GM12878 (cell line): ENCODE measurements around the gene GAB3. TPM values are rescaled to one million over a fixed set of nuclear protein-coding genes. Genes with fewer than 3 reads are reported as not detected.

Experiments
- ATAC-seq: fragments of 200-7000 bp; cut with Tn5 transposase; 3 replicates; pipeline ENCODE4 v1.9.1; 2020; ENCODE audit warnings: mild to moderate bottlenecking, moderate library complexity
- BruUV-seq: library from RNA; stranded (reverse); fragments of 400-500 nt; replicated peaks from 2 replicates; lab custom pipeline; 2021; lab: Mats Ljungman, UMichigan
- CTCF ChIA-PET: fragments of 300-600 bp; sonication (Branson Sonifier 250); formaldehyde crosslinking; extraction: SDS; loops from one replicate; lab custom pipeline; 2021; ENCODE audit warnings: inconsistent platforms; lab: Yijun Ruan, JAX
- POLR2A ChIA-PET: fragments of 350-600 bp; formaldehyde crosslinking; extraction: SDS; loops from one replicate; lab custom pipeline; 2021; ENCODE audit warnings: inconsistent platforms; lab: Charles Lee
- RAD21 ChIA-PET: fragments of 300-600 bp; sonication (Branson Sonifier 250); formaldehyde crosslinking; loops from one replicate; lab custom pipeline; 2023; ENCODE audit warnings: antibody characterized with exemption; ENCODE audit not compliant: unreplicated experiment; lab: Charles Lee
- SMC1A ChIA-PET: fragments of 300-600 bp; sonication (Branson Sonifier 250); formaldehyde crosslinking; loops from one replicate; lab custom pipeline; 2023; ENCODE audit not compliant: unreplicated experiment, uncharacterized antibody; lab: Charles Lee
- DNase-seq: peaks from one replicate; pipeline ENCODE4 v3.0.0-alpha.2; 2011; ENCODE audit warnings: low read depth, low spot score
- FAIRE-seq: peaks from 3 replicates; lab custom pipeline; 2011; peaks lifted over from hg19 to GRCh38; lab: Jason Lieb, UNC
- H2AFZ ChIP-seq: 2 replicates; pipeline ENCODE4 v1.6.0; 2011; ENCODE audit warnings: low read depth, low read length, control low read depth; ENCODE audit not compliant: control insufficient read depth
- H3K27ac ChIP-seq: 2 replicates; pipeline ENCODE4 v1.5.1; 2011; ENCODE audit warnings: control low read depth; ENCODE audit not compliant: control insufficient read depth, insufficient read depth
- H3K27me3 ChIP-seq, 2 experiments: replicated peaks in 1 of 2; 2 replicates each; pipeline versions ENCODE4 v1.6.0 to v1.6.1; 2011; ENCODE audit warnings: low read length in 1 of 2; ENCODE audit not compliant: control insufficient read depth in 2 of 2, insufficient read depth in 2 of 2
- H3K36me3 ChIP-seq, 2 experiments: 2 replicates each; pipeline ENCODE4 v1.5.1; 2011; ENCODE audit warnings: low read length in 1 of 2; ENCODE audit not compliant: control insufficient read depth in 2 of 2, insufficient read depth in 2 of 2
- H3K4me1 ChIP-seq: 2 replicates; pipeline ENCODE4 v1.6.1; 2011; ENCODE audit warnings: mild to moderate bottlenecking, low read length, moderate library complexity, mixed read lengths; ENCODE audit not compliant: control insufficient read depth, insufficient read depth
- H3K4me2 ChIP-seq: 2 replicates; pipeline ENCODE4 v1.6.0; 2011; ENCODE audit warnings: control low read depth; ENCODE audit not compliant: control insufficient read depth, insufficient read depth
- H3K4me3 ChIP-seq: fragments of 200-600 bp; sonication (generic); 2 replicates; pipeline ENCODE4 v1.5.1; 2016
- H3K79me2 ChIP-seq: 2 replicates; pipeline ENCODE4 v1.6.0; 2011; ENCODE audit warnings: low read length; ENCODE audit not compliant: control insufficient read depth, insufficient read depth
- H3K9ac ChIP-seq: 2 replicates; pipeline ENCODE4 v1.8.0; 2011; ENCODE audit warnings: low read length, control low read depth, mixed read lengths; ENCODE audit not compliant: control insufficient read depth, insufficient read depth
- H3K9me3 ChIP-seq: replicated peaks from 3 replicates; pipeline ENCODE4 v1.5.1; 2011; ENCODE audit warnings: mild to moderate bottlenecking, low read length; ENCODE audit not compliant: control insufficient read depth, insufficient read depth
- H4K20me1 ChIP-seq: 2 replicates; pipeline ENCODE4 v1.6.0; 2011; ENCODE audit not compliant: control insufficient read depth, insufficient read depth
- BACH1 ChIP-seq: fragments of 450-650 bp; IDR thresholded peaks from 2 replicates; pipeline ENCODE4 v1.6.1; 2017; ENCODE audit warnings: mild to moderate bottlenecking, borderline replicate concordance
- EZH2 ChIP-seq: IDR thresholded peaks from 2 replicates; pipeline ENCODE4 v1.6.1; 2012; ENCODE audit warnings: low read depth, mild to moderate bottlenecking, control low read depth, inconsistent platforms, low read length, borderline replicate concordance; ENCODE audit not compliant: control insufficient read depth
- GATAD2B ChIP-seq: fragments of 450-650 bp; conservative IDR thresholded peaks from 2 replicates; pipeline ENCODE4 v1.6.1; 2017; ENCODE audit warnings: low read depth, mild to moderate bottlenecking, moderate library complexity
- HDAC2 ChIP-seq: fragments of 200-600 bp; sonication (generic); IDR thresholded peaks from 2 replicates; pipeline ENCODE4 v1.6.1; 2017
- HDAC6 ChIP-seq: fragments of 200-600 bp; sonication (generic); IDR thresholded peaks from one replicate; pipeline ENCODE4 v1.8.0; 2017; ENCODE audit warnings: antibody characterized with exemption; ENCODE audit not compliant: unreplicated experiment
- IRF5 ChIP-seq: fragments of 450-650 bp; IDR thresholded peaks from 2 replicates; pipeline ENCODE4 v1.6.1; 2017; ENCODE audit warnings: borderline replicate concordance
- NR2F1 ChIP-seq: fragments of 450-650 bp; conservative IDR thresholded peaks from 2 replicates; pipeline ENCODE4 v1.6.1; 2017; ENCODE audit warnings: mild to moderate bottlenecking
- PKNOX1 ChIP-seq: fragments of 450-650 bp; IDR thresholded peaks from 2 replicates; pipeline ENCODE4 v1.6.1; 2016; ENCODE audit warnings: mild to moderate bottlenecking
- POLR2AphosphoS5 ChIP-seq: IDR thresholded peaks from 2 replicates; pipeline ENCODE4 v1.6.1; 2011; ENCODE audit warnings: mild to moderate bottlenecking, low read length, inconsistent platforms
- SMARCA5 ChIP-seq: fragments of 450-650 bp; IDR thresholded peaks from 2 replicates; pipeline ENCODE4 v1.6.1; 2017; ENCODE audit warnings: mild to moderate bottlenecking
- WGBS: methylation state at CpG from one replicate; pipeline ENCODE4 v1.1.6; 2016; ENCODE audit warnings: low lambda C conversion rate; ENCODE audit not compliant: insufficient replicate concordance, insufficient coverage; ENCODE audit errors: missing lambda C conversion rate; 5-methylcytosine and 5-hydroxymethylcytosine counted together
- in situ Hi-C: fragments of 300-500 bp; cut with MboI; formaldehyde crosslinking; loops from 9 replicates; pipeline ENCODE4 v1.14.3; 2018; ENCODE audit warnings: mixed read lengths
- intact Hi-C: fragments of 100-400 bp; cut with micrococcal nuclease; formaldehyde crosslinking; loops from one replicate; pipeline ENCODE4 v1.14.2; 2022; ENCODE audit not compliant: unreplicated experiment
- polyA plus RNA-seq, 11 experiments: library from polyadenylated mRNA; depleted of rRNA in 4 of 11; unstranded in 6 of 11; stranded (reverse) in 5 of 11; fragments of >200 nt; fragmentation: Nextera tagmentation in 4 of 11; fragmentation: Illumina TruSeq in 1 of 11; extraction: Ambion mirVana in 4 of 11; extraction: Trizol in 1 of 11; gene quantifications; 1 replicate in 1 of 11; 2 replicates in 10 of 11; pipeline versions ENCODE4 v1.2.1 to v1.2.3, GENCODE V29; 2011 to 2016; ENCODE audit warnings: inconsistent platforms in 2 of 11, missing spikeins in 2 of 11, low read depth in 1 of 11
- total RNA-seq, 4 experiments: library from RNA; depleted of rRNA in 3 of 4; stranded (reverse); fragments of >200 nt in 3 of 4; fragmentation: Illumina TruSeq in 1 of 4; extraction: Trizol in 1 of 4; gene quantifications; 2 replicates each; pipeline versions ENCODE4 v1.2.1 to v1.2.3, GENCODE V29; 2013 to 2021

GAB3 gene
- total and polyA plus RNA-seq, 10 of the 15 experiments (the other 5 are each of a cell fraction or from before 2014, with no cell fraction given): 0.10 to 2.0 (median 0.85) TPM

DNA sequence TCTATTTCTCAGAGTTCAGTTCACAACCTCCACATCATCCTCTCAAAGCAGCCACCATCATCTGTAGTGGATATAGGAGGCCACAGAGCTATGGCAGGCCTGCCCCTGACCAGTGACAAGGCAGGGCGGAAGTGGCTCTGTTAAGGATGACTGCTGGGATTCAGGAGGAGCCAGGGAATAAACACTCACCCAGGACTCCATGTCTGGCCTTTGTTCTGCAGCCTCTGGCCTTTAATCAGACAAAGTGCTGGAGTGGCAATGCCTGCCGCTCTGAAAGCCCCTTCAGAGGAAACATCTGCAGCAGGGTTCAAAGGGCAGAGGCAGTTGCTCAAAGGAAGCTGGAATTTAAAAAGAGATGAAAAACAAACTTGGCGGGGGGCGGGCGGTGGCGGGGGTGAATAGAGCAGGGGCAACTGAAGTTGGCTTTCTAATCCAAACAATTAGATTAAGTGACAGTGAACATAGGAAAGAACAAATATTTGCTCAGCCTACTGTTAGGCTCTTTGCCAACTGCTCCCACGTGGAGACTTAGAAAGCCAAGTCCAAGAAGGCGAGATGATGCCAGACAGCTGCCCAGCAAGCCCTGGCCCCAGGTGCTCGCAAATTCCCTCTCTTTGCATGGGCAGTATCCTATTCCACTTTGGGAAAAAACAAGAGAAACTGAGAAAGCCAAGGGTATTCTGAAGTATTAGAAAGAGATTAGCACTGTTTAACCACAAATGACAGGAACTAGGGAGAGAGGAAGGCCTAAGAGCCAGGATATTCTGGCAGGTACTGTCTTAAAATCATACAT lies 48.9 kb upstream of the GAB3 start:
- no peak for TF ChIP-seq NR2F1
- no peak for TF ChIP-seq EZH2
- no peak for TF ChIP-seq POLR2AphosphoS5
- TF ChIP-seq BACH1: no peak
- TF ChIP-seq HDAC2: no peak
- no peak for TF ChIP-seq SMARCA5
- no peak for TF ChIP-seq HDAC6
- TF ChIP-seq IRF5: no peak
- TF ChIP-seq PKNOX1: no peak
- no peak for TF ChIP-seq GATAD2B
- no peak for FAIRE-seq
- intact Hi-C loops: no loop called here
- Histone ChIP-seq H3K79me2 (no peaks in the 10 kb centered on the region), H4K20me1 (no peaks in the 10 kb centered on the region), H3K27me3 (no peaks in the 10 kb centered on the region), H3K27ac (no peak overlapping the region), H3K9ac (no peak overlapping the region), H3K36me3 (no peaks in the 10 kb centered on the region), H3K4me2 (no peak overlapping the region), H3K4me1 (no peaks in the 10 kb centered on the region), H2AFZ (no peak overlapping the region), H3K4me3 (no peak overlapping the region), H3K9me3 (no peaks in the 10 kb centered on the region)
- WGBS: 58% methylated on average over 9 of the region's 9 CpGs
- RAD21 ChIA-PET: no interaction called here
- CTCF ChIA-PET: interaction anchor here (2.1 kb wide), 1 partner anchor 12 kb away, joined by 5 read pairs; no protein-coding TSS in a partner anchor
- SMC1A ChIA-PET: no interaction called here
- DNase-seq: no peak
- in situ Hi-C loops: no loop called here
- no peak for ATAC-seq
- no TSS peak for BruUV-seq
- POLR2A ChIA-PET: no interaction called here
